WTC11 (cell line): ENCODE measurements around the gene ADGRB3. TPM values are rescaled to one million over a fixed set of nuclear protein-coding genes. Genes with fewer than 3 reads are reported as not detected.

Experiments used
- ATAC-seq: fragments of 200-7000 bp; cut with Tn5 transposase; 2 replicates; pipeline ENCODE4 v1.10.0; 2021; ENCODE audit warnings: mild to moderate bottlenecking, moderate library complexity
- CTCF ChIA-PET: fragments of 300-600 bp; sonication (Branson Sonifier 250); formaldehyde crosslinking; loops from one replicate; lab custom pipeline; 2021; ENCODE audit warnings: antibody characterized with exemption; lab: Charles Lee
- POLR2A ChIA-PET: fragments of 350-600 bp; sonication (Branson Sonifier 250); formaldehyde crosslinking; loops from one replicate; lab custom pipeline; 2021; ENCODE audit warnings: antibody characterized with exemption; lab: Charles Lee
- DNase-seq: peaks from one replicate; pipeline ENCODE4 v3.0.0; 2021; ENCODE audit warnings: low spot score
- H3K27ac Mint-ChIP-seq: 2 replicates; pipeline ENCODE4 v1.8.0; 2021; ENCODE audit warnings: mixed read lengths
- H3K27me3 Mint-ChIP-seq: 2 replicates; pipeline ENCODE4 v1.8.0; 2021; ENCODE audit warnings: low read depth, mild to moderate bottlenecking, moderate library complexity, mixed read lengths
- H3K36me3 Mint-ChIP-seq: 2 replicates; pipeline ENCODE4 v1.8.0; 2021; ENCODE audit warnings: mixed read lengths
- H3K4me1 Mint-ChIP-seq: 2 replicates; pipeline ENCODE4 v1.8.0; 2022; ENCODE audit warnings: mixed read lengths
- H3K4me3 Mint-ChIP-seq: 2 replicates; pipeline ENCODE4 v1.8.0; 2021; ENCODE audit warnings: mild to moderate bottlenecking, moderate library complexity, mixed read lengths
- H3K9me3 Mint-ChIP-seq: 2 replicates; pipeline ENCODE4 v1.8.0; 2021; ENCODE audit warnings: mixed read lengths
- ATF1 ChIP-seq: sonication (generic); formaldehyde crosslinking; IDR thresholded peaks from 2 replicates; pipeline ENCODE4 v1.8.1; 2023; ENCODE audit warnings: mild to moderate bottlenecking, moderate library complexity, missing genetic modification reagents
- ATF3 ChIP-seq: sonication (generic); formaldehyde crosslinking; conservative IDR thresholded peaks from 2 replicates; pipeline ENCODE4 v1.8.1; 2022; ENCODE audit warnings: mild to moderate bottlenecking, missing genetic modification reagents
- CTCF ChIP-seq: fragments of 200-600 bp; IDR thresholded peaks from 2 replicates; pipeline ENCODE4 v1.8.0; 2022; ENCODE audit warnings: antibody characterized with exemption
- ETV6 ChIP-seq: sonication (generic); formaldehyde crosslinking; IDR thresholded peaks from 2 replicates; pipeline ENCODE4 v1.8.1; 2022; ENCODE audit warnings: mild to moderate bottlenecking, missing genetic modification reagents
- FOXP1 ChIP-seq: sonication (generic); formaldehyde crosslinking; IDR thresholded peaks from 2 replicates; pipeline ENCODE4 v1.8.0; 2022; ENCODE audit warnings: missing genetic modification reagents, mild to moderate bottlenecking, moderate library complexity, borderline replicate concordance
- SMAD3 ChIP-seq: sonication (generic); formaldehyde crosslinking; IDR thresholded peaks from 2 replicates; pipeline ENCODE4 v1.8.0; 2022; ENCODE audit warnings: missing genetic modification reagents, mild to moderate bottlenecking, borderline replicate concordance
- ZBTB21 ChIP-seq: sonication (generic); formaldehyde crosslinking; IDR thresholded peaks from 2 replicates; pipeline ENCODE4 v1.8.1; 2023; ENCODE audit warnings: mild to moderate bottlenecking, missing genetic modification reagents, borderline replicate concordance
- ZMAT4 ChIP-seq: fragments of 250-450 bp; sonication (Bioruptor Pico); IDR thresholded peaks from 2 replicates; pipeline ENCODE4 v1.9.0; 2021; ENCODE audit warnings: mild to moderate bottlenecking
- total RNA-seq: library from RNA; stranded (reverse); gene quantifications from 3 replicates; pipeline ENCODE4 v1.2.3, GENCODE V29; 2021
- TF ChIP-seq, protein P1 (sequence below): sonication (generic); formaldehyde crosslinking; IDR thresholded peaks from 2 replicates; pipeline ENCODE4 v1.8.1; 2023; ENCODE audit warnings: mild to moderate bottlenecking, missing genetic modification reagents
- TF ChIP-seq, protein P2 (sequence below): sonication (generic); formaldehyde crosslinking; IDR thresholded peaks from 2 replicates; pipeline ENCODE4 v1.8.0; 2023; ENCODE audit warnings: mild to moderate bottlenecking, missing genetic modification reagents
- TF ChIP-seq, protein P3 (sequence below): sonication (generic); formaldehyde crosslinking; IDR thresholded peaks from 2 replicates; pipeline ENCODE4 v1.8.0; 2023; ENCODE audit warnings: missing genetic modification reagents, mild to moderate bottlenecking, borderline replicate concordance
- TF ChIP-seq, protein P4 (sequence below): fragments of 250-450 bp; sonication (Bioruptor Pico); IDR thresholded peaks from 2 replicates; pipeline ENCODE4 v1.8.0; 2021; ENCODE audit warnings: mild to moderate bottlenecking

The ADGRB3 gene
- total RNA-seq, 1 experiment from 2014 or later = 1.9 TPM

DNA sequence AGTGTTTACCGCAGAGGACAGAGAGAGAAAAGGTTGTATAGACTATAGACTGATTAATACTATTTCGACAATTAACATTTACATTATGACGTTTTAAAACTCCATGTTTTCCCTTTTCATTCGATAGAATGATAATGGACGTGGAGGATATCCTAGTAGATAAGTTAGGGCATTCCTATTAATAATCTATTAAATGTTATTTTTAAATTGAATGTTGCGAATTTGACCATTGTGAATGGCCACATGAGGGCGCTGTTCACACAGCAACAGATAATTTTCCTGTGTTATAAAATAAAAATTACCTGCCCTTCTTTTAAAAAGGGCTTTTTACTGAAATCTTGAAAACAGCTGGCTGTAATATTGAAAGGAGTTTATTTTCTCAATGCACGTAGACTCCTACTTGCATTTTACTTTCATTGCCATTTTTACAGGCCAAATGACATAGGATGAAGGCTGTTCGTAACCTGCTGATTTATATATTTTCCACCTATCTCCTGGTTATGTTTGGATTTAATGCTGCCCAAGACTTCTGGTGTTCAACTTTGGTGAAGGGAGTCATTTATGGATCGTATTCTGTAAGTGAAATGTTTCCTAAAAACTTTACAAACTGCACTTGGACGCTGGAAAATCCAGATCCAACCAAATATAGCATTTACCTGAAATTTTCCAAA is 3.3 kb downstream of the ADGRB3 start:
- DNase-seq (peak; percentile 27), ATAC-seq (no peak)
- ChIA-PET CTCF (interaction anchor here (1.0 to 2.5 kb wide), 8 partner anchors 8 to 329 kb away, joined by 3 to 16 read pairs (median 4); no protein-coding TSS in a partner anchor), POLR2A (no interaction called here)
- peaks cover 60% of the 10 kb centered on the region for H3K27me3 Mint-ChIP-seq
- H3K4me1 Mint-ChIP-seq = peaks cover 47% of the 10 kb centered on the region
- H3K4me3 Mint-ChIP-seq = peak overlapping the region; percentile 82; the same call in 1 of the 2 replicates
- H3K27ac Mint-ChIP-seq = no peak overlapping the region
- no peaks in the 10 kb centered on the region for H3K9me3 Mint-ChIP-seq
- TF ChIP-seq, protein P1, sequence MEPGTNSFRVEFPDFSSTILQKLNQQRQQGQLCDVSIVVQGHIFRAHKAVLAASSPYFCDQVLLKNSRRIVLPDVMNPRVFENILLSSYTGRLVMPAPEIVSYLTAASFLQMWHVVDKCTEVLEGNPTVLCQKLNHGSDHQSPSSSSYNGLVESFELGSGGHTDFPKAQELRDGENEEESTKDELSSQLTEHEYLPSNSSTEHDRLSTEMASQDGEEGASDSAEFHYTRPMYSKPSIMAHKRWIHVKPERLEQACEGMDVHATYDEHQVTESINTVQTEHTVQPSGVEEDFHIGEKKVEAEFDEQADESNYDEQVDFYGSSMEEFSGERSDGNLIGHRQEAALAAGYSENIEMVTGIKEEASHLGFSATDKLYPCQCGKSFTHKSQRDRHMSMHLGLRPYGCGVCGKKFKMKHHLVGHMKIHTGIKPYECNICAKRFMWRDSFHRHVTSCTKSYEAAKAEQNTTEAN = no peak
- TF ChIP-seq CTCF (peak; percentile 87), ZMAT4 (CRISPR knock-in tag) (no peak)
- H3K36me3 Mint-ChIP-seq = no peaks in the 10 kb centered on the region

DNA sequence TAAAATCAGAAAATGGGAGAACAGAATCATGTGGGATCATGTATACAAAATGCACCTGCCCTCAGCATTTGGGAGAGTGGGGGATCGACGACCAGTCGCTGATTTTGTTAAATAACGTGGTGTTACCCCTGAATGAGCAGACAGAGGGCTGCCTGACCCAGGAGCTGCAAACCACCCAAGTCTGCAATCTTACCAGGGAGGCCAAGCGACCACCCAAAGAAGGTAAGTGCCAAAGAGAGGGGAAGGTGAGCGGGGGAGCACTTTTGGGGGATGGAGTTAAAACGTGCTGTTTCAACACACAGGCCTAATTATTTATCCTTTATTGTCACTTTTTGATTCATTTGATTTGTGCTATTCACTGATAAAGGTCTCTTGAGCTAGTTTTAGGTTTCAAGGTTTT is 4.1 kb downstream of the ADGRB3 start:
- POLR2A ChIA-PET = no interaction called here
- CTCF ChIA-PET = interaction anchor here (0.7 to 2.5 kb wide), 9 partner anchors 9 to 1469 kb away, joined by 3 to 16 read pairs (median 4); no protein-coding TSS in a partner anchor
- Mint-ChIP-seq H3K27me3 (peaks cover 51% of the 10 kb centered on the region), H3K4me1 (peaks cover 38% of the 10 kb centered on the region), H3K9me3 (no peaks in the 10 kb centered on the region), H3K36me3 (no peaks in the 10 kb centered on the region), H3K27ac (no peak overlapping the region), H3K4me3 (peak overlapping the region; percentile 82)
- DNase-seq (no peak), ATAC-seq (no peak)
- no peak for TF ChIP-seq ATF3 (CRISPR knock-in tag)
- TF ChIP-seq, protein P2, sequence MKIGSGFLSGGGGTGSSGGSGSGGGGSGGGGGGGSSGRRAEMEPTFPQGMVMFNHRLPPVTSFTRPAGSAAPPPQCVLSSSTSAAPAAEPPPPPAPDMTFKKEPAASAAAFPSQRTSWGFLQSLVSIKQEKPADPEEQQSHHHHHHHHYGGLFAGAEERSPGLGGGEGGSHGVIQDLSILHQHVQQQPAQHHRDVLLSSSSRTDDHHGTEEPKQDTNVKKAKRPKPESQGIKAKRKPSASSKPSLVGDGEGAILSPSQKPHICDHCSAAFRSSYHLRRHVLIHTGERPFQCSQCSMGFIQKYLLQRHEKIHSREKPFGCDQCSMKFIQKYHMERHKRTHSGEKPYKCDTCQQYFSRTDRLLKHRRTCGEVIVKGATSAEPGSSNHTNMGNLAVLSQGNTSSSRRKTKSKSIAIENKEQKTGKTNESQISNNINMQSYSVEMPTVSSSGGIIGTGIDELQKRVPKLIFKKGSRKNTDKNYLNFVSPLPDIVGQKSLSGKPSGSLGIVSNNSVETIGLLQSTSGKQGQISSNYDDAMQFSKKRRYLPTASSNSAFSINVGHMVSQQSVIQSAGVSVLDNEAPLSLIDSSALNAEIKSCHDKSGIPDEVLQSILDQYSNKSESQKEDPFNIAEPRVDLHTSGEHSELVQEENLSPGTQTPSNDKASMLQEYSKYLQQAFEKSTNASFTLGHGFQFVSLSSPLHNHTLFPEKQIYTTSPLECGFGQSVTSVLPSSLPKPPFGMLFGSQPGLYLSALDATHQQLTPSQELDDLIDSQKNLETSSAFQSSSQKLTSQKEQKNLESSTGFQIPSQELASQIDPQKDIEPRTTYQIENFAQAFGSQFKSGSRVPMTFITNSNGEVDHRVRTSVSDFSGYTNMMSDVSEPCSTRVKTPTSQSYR (CRISPR knock-in tag) = no peak
- TF ChIP-seq, protein P3, sequence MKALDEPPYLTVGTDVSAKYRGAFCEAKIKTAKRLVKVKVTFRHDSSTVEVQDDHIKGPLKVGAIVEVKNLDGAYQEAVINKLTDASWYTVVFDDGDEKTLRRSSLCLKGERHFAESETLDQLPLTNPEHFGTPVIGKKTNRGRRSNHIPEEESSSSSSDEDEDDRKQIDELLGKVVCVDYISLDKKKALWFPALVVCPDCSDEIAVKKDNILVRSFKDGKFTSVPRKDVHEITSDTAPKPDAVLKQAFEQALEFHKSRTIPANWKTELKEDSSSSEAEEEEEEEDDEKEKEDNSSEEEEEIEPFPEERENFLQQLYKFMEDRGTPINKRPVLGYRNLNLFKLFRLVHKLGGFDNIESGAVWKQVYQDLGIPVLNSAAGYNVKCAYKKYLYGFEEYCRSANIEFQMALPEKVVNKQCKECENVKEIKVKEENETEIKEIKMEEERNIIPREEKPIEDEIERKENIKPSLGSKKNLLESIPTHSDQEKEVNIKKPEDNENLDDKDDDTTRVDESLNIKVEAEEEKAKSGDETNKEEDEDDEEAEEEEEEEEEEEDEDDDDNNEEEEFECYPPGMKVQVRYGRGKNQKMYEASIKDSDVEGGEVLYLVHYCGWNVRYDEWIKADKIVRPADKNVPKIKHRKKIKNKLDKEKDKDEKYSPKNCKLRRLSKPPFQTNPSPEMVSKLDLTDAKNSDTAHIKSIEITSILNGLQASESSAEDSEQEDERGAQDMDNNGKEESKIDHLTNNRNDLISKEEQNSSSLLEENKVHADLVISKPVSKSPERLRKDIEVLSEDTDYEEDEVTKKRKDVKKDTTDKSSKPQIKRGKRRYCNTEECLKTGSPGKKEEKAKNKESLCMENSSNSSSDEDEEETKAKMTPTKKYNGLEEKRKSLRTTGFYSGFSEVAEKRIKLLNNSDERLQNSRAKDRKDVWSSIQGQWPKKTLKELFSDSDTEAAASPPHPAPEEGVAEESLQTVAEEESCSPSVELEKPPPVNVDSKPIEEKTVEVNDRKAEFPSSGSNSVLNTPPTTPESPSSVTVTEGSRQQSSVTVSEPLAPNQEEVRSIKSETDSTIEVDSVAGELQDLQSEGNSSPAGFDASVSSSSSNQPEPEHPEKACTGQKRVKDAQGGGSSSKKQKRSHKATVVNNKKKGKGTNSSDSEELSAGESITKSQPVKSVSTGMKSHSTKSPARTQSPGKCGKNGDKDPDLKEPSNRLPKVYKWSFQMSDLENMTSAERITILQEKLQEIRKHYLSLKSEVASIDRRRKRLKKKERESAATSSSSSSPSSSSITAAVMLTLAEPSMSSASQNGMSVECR (CRISPR knock-in tag) = no peak
- TF ChIP-seq ZBTB21 (CRISPR knock-in tag) = no peak
- no peak for TF ChIP-seq ATF1 (CRISPR knock-in tag)
- TF ChIP-seq FOXP1 (CRISPR knock-in tag) = no peak
- TF ChIP-seq, protein P4, sequence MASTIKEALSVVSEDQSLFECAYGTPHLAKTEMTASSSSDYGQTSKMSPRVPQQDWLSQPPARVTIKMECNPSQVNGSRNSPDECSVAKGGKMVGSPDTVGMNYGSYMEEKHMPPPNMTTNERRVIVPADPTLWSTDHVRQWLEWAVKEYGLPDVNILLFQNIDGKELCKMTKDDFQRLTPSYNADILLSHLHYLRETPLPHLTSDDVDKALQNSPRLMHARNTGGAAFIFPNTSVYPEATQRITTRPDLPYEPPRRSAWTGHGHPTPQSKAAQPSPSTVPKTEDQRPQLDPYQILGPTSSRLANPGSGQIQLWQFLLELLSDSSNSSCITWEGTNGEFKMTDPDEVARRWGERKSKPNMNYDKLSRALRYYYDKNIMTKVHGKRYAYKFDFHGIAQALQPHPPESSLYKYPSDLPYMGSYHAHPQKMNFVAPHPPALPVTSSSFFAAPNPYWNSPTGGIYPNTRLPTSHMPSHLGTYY (CRISPR knock-in tag) = no peak
- TF ChIP-seq SMAD3 (CRISPR knock-in tag) = no peak
- no peak for TF ChIP-seq ETV6
